HT1080 (cell line): ENCODE data around the gene FLT1. TPM values are rescaled to one million over a fixed set of nuclear protein-coding genes. Genes with fewer than 3 reads are reported as not detected.

Experiments used
- DNase-seq: peaks from one replicate; pipeline ENCODE4 v3.0.0-alpha.2; 2015; ENCODE audit warnings: low read depth
- total RNA-seq: library from RNA; depleted of rRNA; stranded (reverse); fragments of >200 nt; shearing (Covaris generic); gene quantifications from 2 replicates; pipeline ENCODE4 v1.2.3, GENCODE V29; 2014

FLT1 gene
- total RNA-seq, 1 experiment from 2014 or later = 3.3 TPM

- DNase-seq = no peak
Observed at GRCh38 chr13:28432816-28433560, 61.9 kb downstream of the FLT1 start.

GRCh38 chr13:28429685-28430290, 65.1 kb downstream of the FLT1 start:
- DNase-seq = no peak

GRCh38 chr13:28429096-28429495, 65.8 kb downstream of the FLT1 start:
- DNase-seq = no peak

- DNase-seq = no peak
Observed at GRCh38 chr13:28426381-28426780, 68.5 kb downstream of the FLT1 start.

- no peak for DNase-seq
Observed at GRCh38 chr13:28425793-28426192, 69.1 kb downstream of the FLT1 start.

GRCh38 chr13:28424541-28424940, 70.4 kb downstream of the FLT1 start:
- no peak for DNase-seq

GRCh38 chr13:28423010-28423409, 71.9 kb downstream of the FLT1 start:
- DNase-seq = peak; percentile 45

- DNase-seq = no peak
Observed at GRCh38 chr13:28421676-28422410, 73.1 kb downstream of the FLT1 start.

- no peak for DNase-seq
Observed at GRCh38 chr13:28420704-28421103, 74.2 kb downstream of the FLT1 start.

GRCh38 chr13:28415994-28416421, 78.9 kb downstream of the FLT1 start:
- DNase-seq = no peak

GRCh38 chr13:28413999-28414398, 80.9 kb downstream of the FLT1 start:
- no peak for DNase-seq

- no peak for DNase-seq
Observed at GRCh38 chr13:28412981-28413380, 81.9 kb downstream of the FLT1 start.

- no peak for DNase-seq
Observed at GRCh38 chr13:28411831-28412353, 83.0 kb downstream of the FLT1 start.

- no peak for DNase-seq
Observed at GRCh38 chr13:28410096-28410495, 84.8 kb downstream of the FLT1 start.

GRCh38 chr13:28409648-28410047, 85.3 kb downstream of the FLT1 start:
- no peak for DNase-seq

GRCh38 chr13:28408863-28409262, 86.1 kb downstream of the FLT1 start:
- DNase-seq = no peak

GRCh38 chr13:28408235-28408848, 86.6 kb downstream of the FLT1 start:
- no peak for DNase-seq

GRCh38 chr13:28406733-28407266, 88.1 kb downstream of the FLT1 start:
- no peak for DNase-seq

GRCh38 chr13:28402057-28402381, 92.9 kb downstream of the FLT1 start:
- DNase-seq = no peak

GRCh38 chr13:28401303-28402056, 93.4 kb downstream of the FLT1 start:
- peak; percentile 43 for DNase-seq

- no peak for DNase-seq
Observed at GRCh38 chr13:28396053-28396452, 98.9 kb downstream of the FLT1 start.
